ENCODE measurements around the gene KRTAP23-1. TPM values are rescaled to one million over a fixed set of nuclear protein-coding genes. Genes with fewer than 3 reads are reported as not detected.

Gene KRTAP23-1
- total RNA-seq, 1 donor from 2014 or later: not detected

DNA sequence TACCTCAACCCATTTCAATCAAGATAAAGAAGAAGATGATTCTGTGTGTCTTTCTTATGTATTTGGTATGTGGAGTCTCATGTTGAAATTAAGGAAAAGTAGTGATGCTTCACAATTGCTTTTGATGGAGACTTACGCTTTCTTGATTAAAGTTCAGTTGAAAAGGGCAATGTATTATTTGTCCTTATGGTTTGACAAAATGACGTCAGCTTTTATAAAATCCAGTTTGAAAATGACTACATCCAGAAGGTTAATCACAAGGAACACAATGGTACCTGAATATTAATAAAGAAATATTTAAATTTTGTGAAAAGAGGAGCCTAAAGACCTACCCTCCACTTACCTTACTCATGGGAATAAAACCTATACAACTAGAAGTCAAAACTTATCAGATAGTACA, 32.7 kb downstream of the KRTAP23-1 start:
- DNase-seq (ENCODE audit: low read depth): no peak

- DNase-seq (ENCODE audit: low read depth): no peak
Measured at GRCh38 chr21:30306884-30307283, 41.5 kb downstream of the KRTAP23-1 start.

DNA sequence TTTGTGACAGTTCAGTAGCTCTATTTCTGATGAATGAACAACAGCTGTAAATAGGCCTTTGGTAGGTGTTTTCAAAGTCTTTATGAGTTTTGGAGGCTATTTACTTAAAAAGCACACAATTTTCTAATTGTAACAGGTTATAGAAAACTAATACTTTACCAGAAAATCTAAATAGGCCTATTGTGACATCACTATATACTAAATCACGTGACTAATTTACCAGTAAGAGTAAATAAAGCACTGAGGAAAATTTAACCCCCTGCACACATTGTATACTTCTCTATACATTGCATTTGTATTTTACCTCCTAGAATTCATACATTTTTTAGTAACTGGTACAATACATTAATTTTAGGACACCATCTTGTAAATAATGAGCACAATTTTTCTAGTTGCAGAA, 43.3 kb downstream of the KRTAP23-1 start:
- no peak for DNase-seq (ENCODE audit: low read depth)

Small RNAs within 50 kb of the gene (microRNA-seq; reads per million reads assigned to microRNA genes)
- not detected for gene MIR4327

Other genes with a start within 250 kb of the KRTAP23-1 start
- not detected in 2 replicates for gene CLDN17, start 181.8 kb downstream of the KRTAP23-1 start, total RNA-seq
- not detected in 2 replicates for gene CLDN8, start 132.5 kb downstream of the KRTAP23-1 start, total RNA-seq
- gene KRTAP24-1, start 65.7 kb downstream of the KRTAP23-1 start, total RNA-seq: not detected in 2 replicates
- gene KRTAP25-1, start 59.1 kb downstream of the KRTAP23-1 start, total RNA-seq: not detected in 2 replicates
- not detected in 2 replicates for gene KRTAP26-1, start 28.3 kb downstream of the KRTAP23-1 start, total RNA-seq
- not detected in 2 replicates for gene KRTAP27-1, start 10.9 kb downstream of the KRTAP23-1 start, total RNA-seq
- not detected in 2 replicates for gene KRTAP13-2, start 23.7 kb upstream of the KRTAP23-1 start, total RNA-seq
- not detected in 2 replicates for gene KRTAP13-1, start 47.4 kb upstream of the KRTAP23-1 start, total RNA-seq
- gene KRTAP13-3, start 77.3 kb upstream of the KRTAP23-1 start, total RNA-seq: not detected in 2 replicates
- gene KRTAP13-4, start 81.6 kb upstream of the KRTAP23-1 start, total RNA-seq: not detected in 2 replicates
- not detected in 2 replicates for gene KRTAP15-1, start 91.7 kb upstream of the KRTAP23-1 start, total RNA-seq
- not detected in 2 replicates for gene KRTAP19-1, start 131.8 kb upstream of the KRTAP23-1 start, total RNA-seq
- gene KRTAP19-2, start 138.8 kb upstream of the KRTAP23-1 start, total RNA-seq: not detected in 2 replicates
- not detected in 2 replicates for gene KRTAP19-3, start 143.4 kb upstream of the KRTAP23-1 start, total RNA-seq
- not detected in 2 replicates for gene KRTAP19-4, start 148.6 kb upstream of the KRTAP23-1 start, total RNA-seq
- gene KRTAP19-5, start 153.5 kb upstream of the KRTAP23-1 start, total RNA-seq: not detected in 2 replicates
- not detected in 2 replicates for gene KRTAP19-6, start 193.3 kb upstream of the KRTAP23-1 start, total RNA-seq
- gene KRTAP19-7, start 212.7 kb upstream of the KRTAP23-1 start, total RNA-seq: not detected in 2 replicates
- not detected in 2 replicates for gene KRTAP22-2, start 241.8 kb upstream of the KRTAP23-1 start, total RNA-seq
- gene KRTAP6-3, start 243.8 kb upstream of the KRTAP23-1 start, total RNA-seq: not detected in 2 replicates